Activated CD8-positive, alpha-beta memory T cell treated with anti-CD3 and anti-CD28 coated beads for 36 hours (primary cell): Measurements from ENCODE around the gene RBM5. TPM values are rescaled to one million over a fixed set of nuclear protein-coding genes. Genes with fewer than 3 reads are reported as not detected.

Experiments used
- CTCF ChIA-PET: fragments of 350-600 bp; sonication (Branson Sonifier 250); formaldehyde crosslinking; loops from one replicate; lab custom pipeline; 2021; ENCODE audit warnings: antibody characterized with exemption; lab: Charles Lee
- POLR2A ChIA-PET: fragments of 350-600 bp; sonication (Branson Sonifier 250); formaldehyde crosslinking; loops from one replicate; lab custom pipeline; 2021; ENCODE audit warnings: antibody characterized with exemption; lab: Charles Lee
- total RNA-seq, 2 experiments: library from RNA; stranded (reverse); gene quantifications; one replicate each; pipeline ENCODE4 v1.2.3, GENCODE V29; 2021

The RBM5 gene
- total RNA-seq, 2 experiments from 2014 or later: 101 to 108 TPM

GRCh38 chr3:50118237-50118636, 29.5 kb downstream of the RBM5 start:
- ChIA-PET CTCF (interaction anchor here (0.7 to 1.5 kb wide), 3 partner anchors 63 to 109 kb away, joined by 3 read pairs; no protein-coding TSS in a partner anchor), POLR2A (interaction anchor here (0.7 kb wide), 1 partner anchor 74 kb away, joined by 4 read pairs; no protein-coding TSS in a partner anchor)

- ChIA-PET POLR2A (no interaction called here), CTCF (interaction anchor here (0.7 to 2.4 kb wide), 4 partner anchors 12 to 74 kb away, joined by 3 to 11 read pairs (median 3); no protein-coding TSS in a partner anchor)
These were observed 31.1 kb downstream of the RBM5 start for GRCh38 chr3:50119786-50120185.

- POLR2A ChIA-PET: no interaction called here
These were observed 31.8 kb downstream of the RBM5 start for GRCh38 chr3:50120364-50121071.

GRCh38 chr3:50121072-50122032, 32.6 kb downstream of the RBM5 start:
- CTCF ChIA-PET: interaction anchor here (0.6 to 2.5 kb wide), 11 partner anchors 9 to 664 kb away, joined by 3 to 11 read pairs (median 3); partner anchors contain the start of gene GNAT1
- POLR2A ChIA-PET: no interaction called here

More at GRCh38 chr3:50120364-50121071, 31.8 kb downstream of the RBM5 start:
- CTCF ChIA-PET: interaction anchor here (0.6 to 2.5 kb wide), 13 partner anchors 9 to 663 kb away, joined by 3 to 11 read pairs (median 3); partner anchors contain the start of gene GNAT1

GRCh38 chr3:50122071-50122470, 33.4 kb downstream of the RBM5 start:
- POLR2A ChIA-PET: no interaction called here

GRCh38 chr3:50122661-50123391, 34.1 kb downstream of the RBM5 start:
- ChIA-PET CTCF (interaction anchor here (0.6 to 2.5 kb wide), 7 partner anchors 12 to 176 kb away, joined by 3 to 8 read pairs (median 3); partner anchors contain the start of genes GNAT1, HYAL3 and NAA80), POLR2A (no interaction called here)

More at GRCh38 chr3:50122071-50122470, 33.4 kb downstream of the RBM5 start:
- CTCF ChIA-PET: interaction anchor here (1.0 to 2.5 kb wide), 5 partner anchors 12 to 177 kb away, joined by 3 to 8 read pairs (median 4); partner anchors contain the start of genes GNAT1, HYAL3 and NAA80

GRCh38 chr3:50123394-50124051, 34.8 kb downstream of the RBM5 start:
- POLR2A ChIA-PET: no interaction called here

GRCh38 chr3:50124052-50124799, 35.5 kb downstream of the RBM5 start:
- ChIA-PET CTCF (no interaction called here), POLR2A (no interaction called here)

More at GRCh38 chr3:50123394-50124051, 34.8 kb downstream of the RBM5 start:
- CTCF ChIA-PET: interaction anchor here (1.0 to 1.3 kb wide), 2 partner anchors 71 to 103 kb away, joined by 3 read pairs; no protein-coding TSS in a partner anchor

GRCh38 chr3:50124800-50125178, 36.1 kb downstream of the RBM5 start:
- ChIA-PET CTCF (no interaction called here), POLR2A (no interaction called here)

- ChIA-PET POLR2A (no interaction called here), CTCF (interaction anchor here (1.7 kb wide), 1 partner anchor 99 kb away, joined by 6 read pairs; no protein-coding TSS in a partner anchor)
These were observed 37.0 kb downstream of the RBM5 start for GRCh38 chr3:50125541-50126286.

GRCh38 chr3:50126287-50127211, 37.8 kb downstream of the RBM5 start:
- ChIA-PET CTCF (interaction anchor here (1.7 kb wide), 1 partner anchor 99 kb away, joined by 6 read pairs; no protein-coding TSS in a partner anchor), POLR2A (no interaction called here)

- ChIA-PET CTCF (no interaction called here), POLR2A (no interaction called here)
These were observed 38.6 kb downstream of the RBM5 start for GRCh38 chr3:50127251-50127691.

- ChIA-PET CTCF (no interaction called here), POLR2A (no interaction called here)
These were observed 39.3 kb downstream of the RBM5 start for GRCh38 chr3:50128001-50128400.

GRCh38 chr3:50130436-50130835, 41.7 kb downstream of the RBM5 start:
- CTCF ChIA-PET: interaction anchor here (0.6 kb wide), 2 partner anchors 62 to 589 kb away, joined by 3 read pairs; no protein-coding TSS in a partner anchor
- POLR2A ChIA-PET: interaction anchor here (0.6 kb wide), 1 partner anchor 26 kb away, joined by 6 read pairs; no protein-coding TSS in a partner anchor
